ENCODE results near the gene C13orf46.

GRCh38 chr13:113962386-113962785, 11.5 kb downstream of the C13orf46 start:
- no peak for TF ChIP-seq POLR2AphosphoS5 (IDR thresholded peaks at IDR 0.05; ENCODE audit: low read depth, low read length)
- no peak for TF ChIP-seq POLR2A (IDR thresholded peaks at IDR 0.05; ENCODE audit: low read depth, low read length)
- TF ChIP-seq TAF1 (IDR thresholded peaks at IDR 0.05; ENCODE audit: low read depth, low read length): no peak
- TF ChIP-seq PAX5 (IDR thresholded peaks at IDR 0.05; ENCODE audit: insufficient read depth, low read length, severe bottlenecking): no peak
- TF ChIP-seq POU2F2 (IDR thresholded peaks at IDR 0.05; ENCODE audit: low read depth, low read length): no peak
- TF ChIP-seq SPI1 (IDR thresholded peaks at IDR 0.05; ENCODE audit: low read depth, low read length): no peak

Data from GM12891 (cell line).